DLD1 (cell line): Measurements from ENCODE around the gene HECTD1.
"Not testable (repeated sequence)": the region's sequence is repeated elsewhere in the genome, so short reads cannot be mapped to it uniquely, and the experiment has no call there.

Source experiments
- in situ Hi-C: cut with HindIII; loops from 2 replicates; pipeline ENCODE4 v1.10.0; 2017; ENCODE audit warnings: low sequenced_read_pairs

Gene HECTD1

GRCh38 chr14:31228533-31228932, 20.9 kb upstream of the HECTD1 start:
- in situ Hi-C loops: no loop called here

- in situ Hi-C loops: no loop called here
These were observed 17.2 kb upstream of the HECTD1 start for GRCh38 chr14:31224808-31225207.

- in situ Hi-C loops: no loop called here
These were observed 15.7 kb upstream of the HECTD1 start for GRCh38 chr14:31223331-31223730.

GRCh38 chr14:31222834-31223233, 15.2 kb upstream of the HECTD1 start:
- in situ Hi-C loops: no loop called here

- in situ Hi-C loops: no loop called here
These were observed 13.7 kb upstream of the HECTD1 start for GRCh38 chr14:31221266-31221665.

DNA sequence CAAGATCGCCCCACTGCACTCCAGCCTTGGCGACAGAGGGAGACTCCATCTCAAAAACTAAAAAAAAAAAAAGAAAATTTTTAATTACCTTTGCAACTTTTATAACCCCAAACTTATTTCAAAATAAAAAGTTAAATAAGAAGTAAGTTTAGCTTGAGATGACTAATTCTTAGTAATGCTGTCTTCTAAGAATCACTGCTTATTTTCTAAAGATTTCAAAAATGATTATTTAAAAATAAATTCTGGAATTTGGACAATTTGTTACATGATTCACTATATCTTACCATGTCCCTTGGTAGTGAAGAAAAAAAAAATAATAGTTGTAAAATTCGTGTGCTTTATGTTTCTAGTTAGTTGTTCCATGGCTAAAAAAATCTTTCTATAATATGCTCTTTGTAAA, 11.6 kb upstream of the HECTD1 start:
- in situ Hi-C loops: no loop called here

- in situ Hi-C loops: no loop called here
These were observed 8.8 kb upstream of the HECTD1 start for GRCh38 chr14:31216359-31216758.

- in situ Hi-C loops: no loop called here
These were observed 5.3 kb upstream of the HECTD1 start for GRCh38 chr14:31212893-31213292.

DNA sequence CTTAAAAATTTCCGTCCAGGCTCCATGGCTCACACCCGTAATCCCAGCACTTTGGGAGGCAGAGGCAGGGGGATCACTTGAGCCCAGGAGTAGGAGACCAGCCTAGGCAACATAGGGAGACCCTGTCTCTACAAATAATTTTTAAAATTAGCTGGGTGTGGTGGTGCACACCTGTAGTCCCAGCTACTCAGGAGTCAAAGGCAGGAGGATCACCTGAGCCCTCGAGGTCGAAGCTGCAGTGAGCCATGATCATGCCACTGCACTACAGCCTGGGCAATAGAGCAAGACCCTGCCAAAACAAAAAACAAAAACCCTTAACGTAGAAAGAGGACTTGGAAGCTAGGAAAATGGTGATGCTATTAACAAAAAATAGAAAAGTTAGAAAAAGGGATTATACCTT, 2.0 kb upstream of the HECTD1 start:
- in situ Hi-C loops: no loop called here

GRCh38 chr14:31208546-31209424, 1.2 kb upstream of the HECTD1 start:
- in situ Hi-C loops: no loop called here

DNA sequence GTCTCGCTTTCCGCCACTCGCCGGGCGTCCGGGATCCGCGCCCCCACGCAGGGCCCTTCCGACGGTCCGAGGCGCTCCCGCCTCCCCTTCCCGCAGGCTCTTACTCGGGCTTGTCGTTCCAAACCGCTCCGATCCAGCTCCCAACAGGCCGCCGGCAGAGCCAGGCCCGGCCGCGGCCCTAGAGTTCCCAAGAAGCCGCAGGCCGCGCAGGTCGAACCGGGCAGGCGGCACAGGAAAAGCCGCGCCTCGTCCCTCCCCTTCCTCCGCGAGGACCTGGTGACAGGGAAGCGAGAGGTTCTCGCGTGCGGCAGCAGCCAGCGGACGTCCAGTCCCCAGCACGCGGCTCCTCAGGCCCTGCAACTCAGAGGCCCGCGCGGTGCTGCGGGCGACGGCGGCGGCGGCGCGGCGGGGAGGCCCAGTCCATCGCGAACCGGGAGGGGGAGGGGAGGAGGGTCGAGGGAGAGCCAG, 272 bp downstream of the HECTD1 start:
- in situ Hi-C loops: no loop called here

DNA sequence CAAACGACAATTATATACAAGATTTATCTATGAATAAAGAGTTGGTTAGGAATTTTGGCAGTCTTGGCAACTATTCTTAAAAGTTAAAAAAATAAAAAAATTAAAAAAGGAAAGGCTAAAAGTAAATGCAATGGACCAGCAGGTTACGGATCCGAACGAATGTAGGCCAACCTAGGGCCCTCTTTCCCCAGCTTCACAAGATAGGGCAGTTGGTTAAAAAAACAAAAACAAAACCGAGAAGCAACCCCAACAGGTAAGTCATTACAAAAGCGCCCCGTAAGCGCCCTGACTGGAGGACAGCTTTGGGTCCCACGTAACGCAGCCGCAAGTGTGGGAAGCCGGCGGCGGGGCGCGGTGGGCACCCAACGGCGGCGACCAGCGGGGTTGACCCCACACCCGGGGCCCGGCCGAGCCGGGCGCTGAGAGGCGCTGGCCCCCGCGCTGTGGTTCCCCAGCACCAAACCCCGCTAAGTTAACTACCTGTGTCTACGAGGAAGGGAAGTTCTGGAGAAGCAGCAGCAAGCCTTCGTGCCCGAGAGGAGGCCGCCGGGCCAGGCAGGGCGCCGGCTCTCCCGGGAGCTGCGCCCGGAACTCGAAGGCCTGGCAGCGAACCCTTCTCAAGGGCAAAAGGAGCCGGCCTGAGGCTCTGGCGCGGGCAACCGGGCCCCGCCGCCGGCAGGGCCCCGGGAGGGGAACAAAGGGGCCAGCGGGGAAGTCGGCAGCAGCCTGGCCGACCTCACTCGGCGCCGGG, 882 bp downstream of the HECTD1 start:
- in situ Hi-C loops: no loop called here

DNA sequence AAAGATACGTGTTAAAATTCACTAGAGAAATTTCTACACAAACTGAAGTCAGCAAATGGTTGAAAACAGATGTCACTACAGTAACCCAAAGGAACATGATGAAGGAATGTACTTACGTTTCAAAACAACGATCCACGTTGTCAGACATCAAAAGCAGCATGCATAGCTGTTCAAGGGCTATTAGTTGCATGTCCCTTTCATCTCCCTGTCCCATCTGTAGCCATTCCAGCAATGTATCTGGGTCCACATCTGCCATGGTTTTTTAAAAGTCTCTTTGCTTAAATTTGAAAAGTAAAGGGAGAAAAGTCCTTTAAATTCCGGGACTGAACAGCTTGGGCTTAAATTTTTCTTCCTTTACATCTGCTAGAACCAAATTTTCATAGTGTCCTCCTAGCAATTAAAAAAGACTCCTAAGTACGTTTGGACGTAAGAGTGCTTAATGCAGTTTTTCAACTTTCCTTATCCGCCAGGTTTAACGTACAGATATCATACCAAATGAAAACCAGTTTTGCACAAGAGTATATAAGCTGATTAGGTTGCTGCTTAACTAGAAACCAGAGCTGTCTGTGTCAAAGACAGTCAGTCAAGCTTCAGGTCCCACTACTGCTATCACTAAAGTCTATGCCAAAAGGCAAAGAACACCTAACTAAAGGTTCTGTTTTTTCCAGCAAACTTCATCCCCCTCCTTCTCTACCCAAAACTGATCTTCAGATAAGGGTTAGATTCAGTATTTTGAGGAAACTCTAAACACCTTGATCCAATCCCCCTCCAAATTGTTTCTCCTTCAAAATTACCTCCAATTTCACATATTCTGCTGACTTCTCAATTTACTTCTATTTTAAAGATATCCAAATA, 1.7 kb downstream of the HECTD1 start:
- in situ Hi-C loops: no loop called here

DNA sequence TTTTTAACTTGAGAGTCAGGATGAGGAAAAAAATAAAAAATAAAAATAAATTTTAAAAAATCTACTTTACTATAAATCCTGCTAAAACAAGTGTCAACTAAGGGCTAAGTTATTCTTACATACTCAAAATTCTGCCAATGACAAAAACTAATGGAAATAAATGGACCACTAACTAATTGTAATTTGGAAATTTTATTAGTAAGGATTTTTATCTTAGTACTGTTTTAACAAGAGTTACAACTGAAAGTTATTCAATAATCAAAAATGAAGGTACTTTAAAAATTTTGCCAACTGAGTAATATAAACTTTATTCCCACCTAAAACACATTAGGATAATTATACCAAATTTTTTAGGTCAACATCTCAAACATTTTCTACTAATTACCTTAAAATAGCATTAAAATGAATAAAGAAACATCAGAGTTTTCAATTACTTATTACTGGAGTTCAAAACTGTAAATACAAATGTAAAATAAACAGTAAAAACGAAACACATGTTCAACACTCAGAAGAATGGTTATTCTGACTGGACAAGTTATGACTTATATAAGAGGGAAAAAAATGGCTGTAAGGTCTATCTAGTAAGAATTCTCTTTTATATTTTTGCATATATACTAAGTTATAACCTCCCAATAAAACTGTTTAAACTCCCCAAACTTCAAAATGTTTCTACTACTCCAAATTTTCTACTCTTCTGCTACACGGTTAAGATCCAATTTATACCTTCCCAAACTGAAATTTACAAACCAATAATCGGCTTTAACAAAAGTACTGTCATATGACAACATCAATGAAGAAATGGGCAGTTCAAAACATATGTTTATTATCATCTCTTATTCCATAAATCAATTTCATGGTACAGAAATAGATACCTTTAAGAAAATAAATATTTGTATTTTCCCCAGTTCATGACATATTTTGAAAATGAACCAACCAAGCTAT, 2.7 kb downstream of the HECTD1 start:
- in situ Hi-C loops: no loop called here

- in situ Hi-C loops: not testable (repeated sequence)
These were observed 3.5 kb downstream of the HECTD1 start for GRCh38 chr14:31203899-31204592.

- in situ Hi-C loops: no loop called here
These were observed 4.2 kb downstream of the HECTD1 start for GRCh38 chr14:31203414-31203742.

GRCh38 chr14:31201111-31201510, 6.5 kb downstream of the HECTD1 start:
- in situ Hi-C loops: no loop called here

GRCh38 chr14:31200702-31200990, 6.9 kb downstream of the HECTD1 start:
- in situ Hi-C loops: no loop called here

- in situ Hi-C loops: no loop called here
These were observed 9.9 kb downstream of the HECTD1 start for GRCh38 chr14:31197671-31198070.
